KMS-11 (cell line): ENCODE results near the gene EEA1.

Experiments
- H2AFZ ChIP-seq: fragments of 200-600 bp; sonication (generic); 2 replicates; pipeline ENCODE4 v1.6.1; 2016; ENCODE audit warnings: antibody characterized with exemption, mixed run types, low read depth
- H3K27ac ChIP-seq: fragments of 200-600 bp; sonication (generic); 2 replicates; pipeline ENCODE4 v1.6.1; 2016; ENCODE audit warnings: mild to moderate bottlenecking, mixed run types
- H3K27me3 ChIP-seq: fragments of 200-600 bp; sonication (generic); 2 replicates; pipeline ENCODE4 v1.6.1; 2017; ENCODE audit warnings: mild to moderate bottlenecking, low read depth, mixed run types, moderate library complexity; ENCODE audit not compliant: insufficient read depth
- H3K36me3 ChIP-seq: fragments of 200-600 bp; sonication (generic); 2 replicates; pipeline ENCODE4 v1.6.1; 2017; ENCODE audit warnings: mild to moderate bottlenecking, mixed run types; ENCODE audit not compliant: insufficient read depth
- H3K4me1 ChIP-seq: fragments of 200-600 bp; sonication (generic); 2 replicates; pipeline ENCODE4 v1.6.1; 2016; ENCODE audit warnings: mild to moderate bottlenecking, low read depth, mixed run types; ENCODE audit not compliant: poor library complexity, severe bottlenecking
- H3K4me2 ChIP-seq: fragments of 200-600 bp; sonication (generic); 2 replicates; pipeline ENCODE4 v1.7.0; 2016; ENCODE audit warnings: mild to moderate bottlenecking, mixed run types
- H3K4me3 ChIP-seq: fragments of 200-600 bp; sonication (generic); IDR thresholded peaks from 2 replicates; pipeline ENCODE4 v1.6.1; 2017; ENCODE audit warnings: low read depth, low read length, mixed read lengths; ENCODE audit not compliant: insufficient read depth
- H3K79me2 ChIP-seq: fragments of 200-600 bp; sonication (generic); 2 replicates; pipeline ENCODE4 v1.6.1; 2016; ENCODE audit warnings: low read depth, mixed run types; ENCODE audit not compliant: insufficient read depth
- H3K9ac ChIP-seq: fragments of 200-600 bp; sonication (generic); 2 replicates; pipeline ENCODE4 v1.6.1; 2016; ENCODE audit warnings: mild to moderate bottlenecking, mixed run types
- H4K20me1 ChIP-seq: fragments of 200-600 bp; sonication (generic); 2 replicates; pipeline ENCODE4 v1.6.1; 2016; ENCODE audit warnings: mild to moderate bottlenecking, mixed run types; ENCODE audit not compliant: insufficient read depth
- TF ChIP-seq, protein P1 (sequence below): fragments of 200-600 bp; sonication (generic); conservative IDR thresholded peaks from 2 replicates; pipeline ENCODE4 v1.6.1; 2017; ENCODE audit warnings: low read depth, mild to moderate bottlenecking, antibody characterized with exemption, low read length, moderate library complexity, mixed read lengths

The EEA1 gene

GRCh38 chr12:92928421-92928961, 604 bp downstream of the EEA1 start:
- Histone ChIP-seq H4K20me1 (no peaks in the 10 kb centered on the region; the same call in 1 of the 2 replicates), H3K36me3 (no peaks in the 10 kb centered on the region), H3K27ac (peak overlapping the region; percentile 92), H3K27me3 (no peaks in the 10 kb centered on the region), H3K79me2 (peaks cover 27% of the 10 kb centered on the region; the same call in 1 of the 2 replicates), H3K4me2 (peak overlapping the region; percentile 100), H2AFZ (peak overlapping the region; percentile 34; the same call in 1 of the 2 replicates), H3K4me1 (peaks cover 35% of the 10 kb centered on the region), H3K4me3 (no peak overlapping the region), H3K9ac (peak overlapping the region; percentile 88)
- TF ChIP-seq, protein P1, sequence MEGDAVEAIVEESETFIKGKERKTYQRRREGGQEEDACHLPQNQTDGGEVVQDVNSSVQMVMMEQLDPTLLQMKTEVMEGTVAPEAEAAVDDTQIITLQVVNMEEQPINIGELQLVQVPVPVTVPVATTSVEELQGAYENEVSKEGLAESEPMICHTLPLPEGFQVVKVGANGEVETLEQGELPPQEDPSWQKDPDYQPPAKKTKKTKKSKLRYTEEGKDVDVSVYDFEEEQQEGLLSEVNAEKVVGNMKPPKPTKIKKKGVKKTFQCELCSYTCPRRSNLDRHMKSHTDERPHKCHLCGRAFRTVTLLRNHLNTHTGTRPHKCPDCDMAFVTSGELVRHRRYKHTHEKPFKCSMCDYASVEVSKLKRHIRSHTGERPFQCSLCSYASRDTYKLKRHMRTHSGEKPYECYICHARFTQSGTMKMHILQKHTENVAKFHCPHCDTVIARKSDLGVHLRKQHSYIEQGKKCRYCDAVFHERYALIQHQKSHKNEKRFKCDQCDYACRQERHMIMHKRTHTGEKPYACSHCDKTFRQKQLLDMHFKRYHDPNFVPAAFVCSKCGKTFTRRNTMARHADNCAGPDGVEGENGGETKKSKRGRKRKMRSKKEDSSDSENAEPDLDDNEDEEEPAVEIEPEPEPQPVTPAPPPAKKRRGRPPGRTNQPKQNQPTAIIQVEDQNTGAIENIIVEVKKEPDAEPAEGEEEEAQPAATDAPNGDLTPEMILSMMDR = no peak

DNA sequence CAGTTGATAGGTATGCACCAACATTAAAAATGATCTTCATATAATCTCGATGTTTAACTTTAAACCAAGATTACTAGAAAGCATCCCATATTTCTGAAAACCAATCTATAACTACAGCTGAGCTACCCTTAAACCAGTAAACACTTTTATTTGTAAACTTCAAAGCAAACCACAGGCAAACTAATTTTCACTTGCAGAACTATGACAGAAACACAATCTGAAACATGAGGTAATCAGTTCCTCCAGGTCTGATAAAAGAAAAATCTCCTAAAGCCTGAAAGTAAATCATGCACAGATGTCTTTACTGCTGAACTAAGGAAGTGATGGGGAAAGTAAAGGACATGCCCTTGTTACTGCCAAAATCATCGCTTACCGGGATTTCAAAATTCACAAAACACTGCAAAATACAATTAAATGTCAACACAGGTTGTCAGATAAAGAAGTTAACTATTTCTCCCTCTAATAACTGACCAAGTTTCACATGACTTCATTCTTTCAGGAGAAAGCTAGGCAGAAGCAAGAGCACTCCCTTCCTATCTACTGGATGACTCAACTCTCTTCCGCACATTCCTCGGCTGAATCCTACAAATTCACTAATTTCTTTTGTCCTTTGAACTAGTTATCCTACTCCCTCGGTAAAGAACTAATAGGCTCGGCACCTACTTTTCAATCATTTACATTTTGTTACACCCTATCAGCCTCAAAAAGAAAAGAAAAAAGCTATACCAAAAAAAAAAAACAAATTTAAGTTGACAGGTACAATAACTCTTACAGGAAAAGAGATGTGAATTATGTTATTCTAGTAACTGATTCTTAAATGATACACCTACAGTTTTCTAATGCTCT, 1.4 kb downstream of the EEA1 start:
- H3K79me2 ChIP-seq = peaks cover 27% of the 10 kb centered on the region; the same call in 1 of the 2 replicates
- no peaks in the 10 kb centered on the region for H3K36me3 ChIP-seq
- peaks cover 35% of the 10 kb centered on the region for H3K4me1 ChIP-seq
- H4K20me1 ChIP-seq = no peaks in the 10 kb centered on the region; the same call in 1 of the 2 replicates
- TF ChIP-seq, protein P1 = no peak
- peak overlapping the region; percentile 100 for H3K4me2 ChIP-seq
- H3K27me3 ChIP-seq = no peaks in the 10 kb centered on the region
- peak overlapping the region; percentile 34; the same call in 1 of the 2 replicates for H2AFZ ChIP-seq
- H3K27ac ChIP-seq = peak overlapping the region; percentile 92
- peak overlapping the region; percentile 88; the same call in 1 of the 2 replicates for H3K9ac ChIP-seq
- no peak overlapping the region for H3K4me3 ChIP-seq

DNA sequence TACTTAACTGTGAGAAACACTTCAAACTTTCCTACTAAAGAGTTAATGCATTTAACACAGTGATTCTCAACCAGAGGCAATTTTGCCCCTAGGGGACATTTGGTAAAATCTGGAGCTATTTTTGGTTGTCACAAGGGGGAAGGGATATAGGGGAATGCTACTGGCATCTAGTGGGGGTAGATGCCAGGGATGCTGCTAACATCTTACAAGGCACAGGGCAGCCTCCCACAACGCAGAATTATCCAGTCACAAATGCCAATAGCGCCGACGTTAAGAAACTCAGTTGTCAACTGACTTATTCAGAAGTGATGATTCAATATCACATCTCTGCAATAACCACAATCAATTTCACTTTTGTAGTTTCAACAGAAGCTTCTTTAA, 2.0 kb downstream of the EEA1 start:
- Histone ChIP-seq H2AFZ (no peak overlapping the region), H3K4me3 (no peak overlapping the region), H4K20me1 (no peaks in the 10 kb centered on the region; the same call in 1 of the 2 replicates), H3K4me1 (peaks cover 35% of the 10 kb centered on the region), H3K9ac (no peak overlapping the region), H3K4me2 (peak overlapping the region; percentile 100), H3K27me3 (no peaks in the 10 kb centered on the region), H3K27ac (no peak overlapping the region), H3K36me3 (no peaks in the 10 kb centered on the region), H3K79me2 (peaks cover 27% of the 10 kb centered on the region; the same call in 1 of the 2 replicates)
- TF ChIP-seq, protein P1 = no peak

DNA sequence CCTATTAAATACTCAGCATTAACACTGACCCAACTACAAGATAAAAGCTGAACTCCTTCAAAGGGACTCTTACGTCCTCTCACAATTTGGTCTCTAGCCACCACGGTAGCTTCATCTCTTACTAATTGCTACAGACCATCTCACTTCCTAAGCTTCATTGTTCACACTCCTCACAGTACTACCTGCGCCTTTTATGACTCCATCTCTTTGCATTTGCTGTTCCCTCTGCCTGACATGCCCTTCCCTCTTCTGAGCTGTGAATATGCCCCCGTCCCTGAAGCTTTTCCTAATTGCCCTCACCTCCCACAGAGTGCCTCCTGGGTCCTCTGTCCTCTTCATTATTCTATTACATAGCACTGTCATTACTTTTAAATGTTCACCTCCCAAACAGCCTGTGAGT, 2.5 kb downstream of the EEA1 start:
- peaks cover 27% of the 10 kb centered on the region; the same call in 1 of the 2 replicates for H3K79me2 ChIP-seq
- peak overlapping the region; percentile 100 for H3K4me2 ChIP-seq
- H4K20me1 ChIP-seq = no peaks in the 10 kb centered on the region; the same call in 1 of the 2 replicates
- H3K36me3 ChIP-seq = no peaks in the 10 kb centered on the region
- peaks cover 35% of the 10 kb centered on the region for H3K4me1 ChIP-seq
- no peak overlapping the region for H3K4me3 ChIP-seq
- no peaks in the 10 kb centered on the region for H3K27me3 ChIP-seq
- TF ChIP-seq, protein P1 = no peak
- H3K27ac ChIP-seq = no peak overlapping the region
- no peak overlapping the region for H3K9ac ChIP-seq
- H2AFZ ChIP-seq = no peak overlapping the region
